Esophagus (tissue), 2 donors: ENCODE results near the gene KMT5B. TPM values are rescaled to one million over a fixed set of nuclear protein-coding genes. Genes with fewer than 3 reads are reported as not detected.
"Not testable (repeated sequence)": the region's sequence is repeated elsewhere in the genome, so short reads cannot be mapped to it uniquely, and the experiment has no call there.

Experiments used
- H3K27ac ChIP-seq, 2 donors: one replicate each; pipeline ENCODE4 v1.5.1; 2013; ENCODE audit warnings: low read depth in 2 of 2, mild to moderate bottlenecking in 2 of 2, inconsistent platforms in 1 of 2, low read length in 1 of 2, moderate library complexity in 1 of 2
- H3K27me3 ChIP-seq, 2 donors: one replicate each; pipeline ENCODE4 v1.6.1; 2013; ENCODE audit warnings: low read length in 2 of 2, control low read depth in 1 of 2, mild to moderate bottlenecking in 1 of 2; ENCODE audit not compliant: insufficient read depth in 2 of 2, control insufficient read depth in 1 of 2
- H3K36me3 ChIP-seq, 2 donors: one replicate each; pipeline ENCODE4 v1.6.1; 2013; ENCODE audit warnings: low read length in 1 of 2; ENCODE audit not compliant: control insufficient read depth in 2 of 2, insufficient read depth in 2 of 2
- H3K4me1 ChIP-seq, 2 donors: one replicate each; pipeline ENCODE4 v1.6.1; 2013; ENCODE audit warnings: low read length in 1 of 2; ENCODE audit not compliant: control insufficient read depth in 2 of 2, insufficient read depth in 2 of 2
- H3K4me3 ChIP-seq, 2 donors: one replicate each; pipeline ENCODE4 v1.5.1; 2013; ENCODE audit warnings: low read length in 2 of 2, mild to moderate bottlenecking in 2 of 2, low read depth in 1 of 2, moderate library complexity in 1 of 2
- H3K9me3 ChIP-seq, 2 donors: one replicate each; pipeline ENCODE4 v1.6.1; 2013; ENCODE audit warnings: mild to moderate bottlenecking in 2 of 2, low read depth in 1 of 2, low read length in 1 of 2, moderate library complexity in 1 of 2; ENCODE audit not compliant: control insufficient read depth in 2 of 2, insufficient read depth in 1 of 2
- whole genome bisulfite sequencing, 2 donors: extraction: QIAGEN DNeasy Blood & Tissue Kit; methylation state at CpG; one replicate each; pipeline ENCODE4 v1.1.7; 2013; 5-methylcytosine and 5-hydroxymethylcytosine counted together
- polyA plus RNA-seq, 2 donors: library from polyadenylated mRNA; stranded (reverse); fragments of 200-250 nt; gene quantifications; one replicate each; pipeline ENCODE4 v1.2.3, GENCODE V29; 2013
- donor health status: healthy with polysubstance abuse.
- donor health status: Bipolar disorder and iron deficiency.

Gene KMT5B
- polyA plus RNA-seq, 2 donors: 12.7 to 16.8 TPM

DNA sequence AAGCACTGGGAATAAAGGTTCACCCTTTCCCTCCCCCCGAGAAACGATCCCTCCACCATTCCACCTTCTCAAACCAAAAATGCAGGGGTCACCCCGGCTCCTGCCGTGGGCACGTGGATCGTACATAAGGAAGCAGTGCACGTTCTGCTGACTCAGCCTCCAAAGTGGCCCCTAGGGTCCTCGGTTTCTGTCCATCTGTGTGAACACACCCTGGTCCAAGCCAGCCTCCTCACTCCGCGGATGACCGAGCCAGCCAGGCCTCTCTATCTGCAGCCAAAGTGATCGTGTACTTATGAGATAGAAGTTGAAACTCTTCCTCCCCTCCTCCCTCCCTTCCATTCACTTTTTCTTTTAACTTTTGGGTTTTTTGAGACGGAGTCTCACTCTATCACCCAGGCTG is 42.4 kb upstream of the KMT5B start:
- H3K36me3 ChIP-seq: no peaks in the 10 kb centered on the region
- H3K27me3 ChIP-seq: no peaks in the 10 kb centered on the region
- 71 to 77% methylated on average over 13 of the region's 13 CpGs for WGBS, 2 donors
- no peak overlapping the region for H3K27ac ChIP-seq
- peaks cover 0 to 4% of the 10 kb centered on the region in 2 donors for H3K4me1 ChIP-seq
- no peaks in the 10 kb centered on the region for H3K9me3 ChIP-seq
- no peak overlapping the region for H3K4me3 ChIP-seq

DNA sequence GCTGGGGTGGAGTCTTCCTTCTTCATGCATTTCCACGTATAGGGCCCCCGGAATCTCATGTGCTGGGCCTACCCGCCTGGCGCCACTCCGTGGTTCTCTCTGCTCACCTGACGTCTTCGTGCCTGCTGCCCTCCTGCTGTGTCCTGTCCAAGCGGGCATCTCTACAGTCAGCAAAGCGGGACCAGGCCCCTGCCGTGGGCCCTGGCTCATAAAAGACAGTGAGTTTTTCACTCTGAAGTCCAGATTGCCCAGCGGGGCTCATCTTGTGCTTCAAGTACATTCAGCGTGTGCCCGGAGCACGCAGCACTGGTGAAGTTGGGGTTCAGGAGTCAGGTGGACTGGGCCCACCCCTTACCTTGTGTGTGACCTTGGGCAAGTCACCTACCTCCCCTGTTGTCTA is 41.3 kb upstream of the KMT5B start:
- 95% methylated on average over 14 of the region's 14 CpGs for WGBS, 2 donors
- Histone ChIP-seq H3K4me3 (no peak overlapping the region), H3K9me3 (no peaks in the 10 kb centered on the region), H3K36me3 (no peaks in the 10 kb centered on the region), H3K27ac (no peak overlapping the region), H3K27me3 (no peaks in the 10 kb centered on the region), H3K4me1 (peaks cover 0 to 4% of the 10 kb centered on the region in 2 donors)

DNA sequence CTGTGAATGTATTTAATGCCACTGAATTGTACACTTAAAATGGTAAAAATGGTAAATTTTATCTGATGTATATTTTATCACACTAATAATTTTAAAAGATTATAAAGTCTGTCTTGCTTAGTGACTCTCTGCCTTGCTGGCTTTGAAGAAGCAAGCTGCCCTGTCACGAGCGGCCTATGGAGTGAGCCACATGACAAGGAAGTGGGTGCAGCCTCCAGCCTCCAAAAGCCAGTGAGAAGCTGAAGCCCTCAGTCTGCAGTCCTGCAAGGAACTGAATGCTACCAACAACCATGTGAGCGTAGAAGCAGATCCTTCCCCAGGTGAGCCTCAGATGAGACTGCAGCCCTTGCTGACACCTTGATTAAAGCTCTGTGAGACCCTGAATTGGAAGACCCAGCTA is 38.7 kb upstream of the KMT5B start:
- Histone ChIP-seq H3K4me1 (no peaks in the 10 kb centered on the region), H3K27ac (no peak overlapping the region), H3K4me3 (no peak overlapping the region), H3K36me3 (no peaks in the 10 kb centered on the region), H3K9me3 (no peaks in the 10 kb centered on the region), H3K27me3 (no peaks in the 10 kb centered on the region)
- WGBS, 2 donors: 87 to 97% methylated on average over 3 of the region's 3 CpGs

DNA sequence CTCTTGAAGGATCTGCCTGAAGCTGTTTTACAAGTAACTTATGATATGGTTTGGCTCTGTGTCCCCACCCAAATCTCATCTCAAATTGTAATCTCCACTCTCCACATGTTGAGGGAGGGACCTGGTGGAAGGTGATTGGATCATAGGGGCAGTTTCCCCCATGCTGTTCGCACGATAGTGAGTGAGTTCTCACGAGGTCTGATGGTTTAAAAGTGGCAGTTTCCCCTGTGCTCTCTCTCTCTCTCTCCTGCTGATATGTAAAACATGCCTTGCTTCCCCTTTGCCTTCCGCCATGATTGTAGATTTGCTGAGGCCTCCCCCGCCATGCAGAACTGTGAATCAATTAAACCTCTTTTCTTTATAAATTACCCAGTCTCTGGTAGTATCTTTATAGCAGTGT is 31.8 kb upstream of the KMT5B start:
- 88 to 89% methylated on average over 5 of the region's 5 CpGs for WGBS, 2 donors
- not testable (repeated sequence) for H3K4me1 ChIP-seq, H3K36me3 ChIP-seq, H3K27ac ChIP-seq, H3K27me3 ChIP-seq, H3K4me3 ChIP-seq, H3K9me3 ChIP-seq

DNA sequence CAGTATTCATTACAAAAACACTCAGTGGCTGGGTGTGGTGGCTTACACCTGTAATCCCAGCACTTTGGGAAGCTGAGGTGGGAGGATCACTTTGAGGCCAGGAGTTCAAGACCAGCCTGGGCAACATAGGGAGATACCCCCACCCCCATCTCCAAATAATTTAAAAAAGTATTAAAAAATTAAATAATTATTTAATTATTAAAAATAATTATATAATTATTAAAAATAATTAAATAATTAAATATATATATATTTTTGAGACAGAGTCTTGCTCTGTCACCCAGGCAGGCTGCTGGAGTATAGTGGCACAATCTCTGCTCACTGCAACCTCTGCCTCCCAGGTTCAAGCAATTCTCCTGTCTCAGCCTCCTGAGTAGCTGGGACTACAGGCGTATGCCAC is 30.8 kb upstream of the KMT5B start:
- not testable (repeated sequence) for H3K27me3 ChIP-seq, H3K4me1 ChIP-seq, H3K4me3 ChIP-seq, H3K27ac ChIP-seq, H3K36me3 ChIP-seq, H3K9me3 ChIP-seq
- 97 to 100% methylated on average over 1 of the region's 1 CpG for WGBS, 2 donors

DNA sequence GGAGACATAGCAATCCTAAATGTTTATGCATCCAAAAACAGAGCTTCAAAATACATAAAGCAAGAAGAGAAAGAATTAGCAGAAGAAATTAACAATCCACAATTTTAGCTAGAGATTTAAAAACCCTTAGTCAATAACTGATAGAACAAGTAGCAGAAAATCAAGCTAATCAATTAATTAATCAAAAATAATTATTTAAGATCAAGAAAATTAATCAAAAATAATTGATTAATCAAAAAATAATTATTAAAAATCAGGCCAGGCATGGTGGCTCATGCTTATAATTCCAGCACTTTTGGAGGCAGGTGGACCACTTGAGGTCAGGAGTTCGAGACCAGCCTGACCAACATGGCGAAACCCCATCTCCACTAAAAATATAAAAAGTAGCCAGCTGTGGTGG is 29.5 kb upstream of the KMT5B start:
- H3K36me3 ChIP-seq: no peaks in the 10 kb centered on the region
- 97 to 100% methylated on average over 2 of the region's 2 CpGs for WGBS, 2 donors
- no peak overlapping the region for H3K27ac ChIP-seq
- no peaks in the 10 kb centered on the region for H3K9me3 ChIP-seq
- no peaks in the 10 kb centered on the region for H3K27me3 ChIP-seq
- no peaks in the 10 kb centered on the region for H3K4me1 ChIP-seq
- no peak overlapping the region for H3K4me3 ChIP-seq

DNA sequence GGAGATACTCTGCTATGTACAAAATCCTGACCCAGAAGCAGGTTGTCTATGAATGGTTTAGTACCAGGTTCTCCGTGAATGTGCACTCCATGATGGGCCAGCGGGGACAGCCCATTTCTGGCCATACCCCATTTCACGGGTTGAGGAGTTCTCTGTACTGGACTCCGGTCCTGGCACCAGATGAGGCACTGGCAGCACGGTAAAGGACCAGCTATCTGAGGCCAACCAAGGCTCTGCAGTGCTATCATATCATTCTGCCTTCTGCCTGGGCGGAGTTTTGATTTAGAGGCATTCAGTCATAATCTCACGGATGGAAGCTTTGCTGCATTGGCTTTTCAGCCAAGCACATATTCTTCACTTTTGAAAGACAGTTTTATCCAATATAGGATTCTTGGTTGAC is 18.5 kb upstream of the KMT5B start:
- Histone ChIP-seq H3K4me3 (no peak overlapping the region), H3K9me3 (no peaks in the 10 kb centered on the region), H3K36me3 (no peaks in the 10 kb centered on the region), H3K27ac (no peak overlapping the region), H3K4me1 (no peaks in the 10 kb centered on the region), H3K27me3 (no peaks in the 10 kb centered on the region)
- 92% methylated on average over 7 of the region's 7 CpGs for WGBS, 2 donors

DNA sequence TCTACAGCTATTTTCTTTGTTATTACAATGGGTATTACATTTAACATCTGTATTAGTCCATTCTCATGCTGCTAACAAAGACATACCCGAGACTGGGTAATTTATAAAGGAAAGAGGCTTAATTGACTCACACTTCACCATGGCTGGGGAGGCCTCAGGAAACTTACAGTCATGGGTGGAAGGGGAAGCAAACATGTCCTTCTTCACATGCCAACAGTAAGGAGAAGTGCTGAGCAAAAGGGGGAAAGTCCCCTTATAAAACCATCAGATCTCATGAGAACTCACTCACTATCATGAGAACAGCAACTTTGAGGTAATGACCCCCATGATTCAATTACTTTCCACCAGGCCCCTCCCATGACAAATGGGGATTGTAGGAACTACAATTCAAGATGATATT is 16.5 kb upstream of the KMT5B start:
- H3K36me3 ChIP-seq: no peaks in the 10 kb centered on the region
- H3K4me1 ChIP-seq: no peaks in the 10 kb centered on the region
- H3K4me3 ChIP-seq: no peak overlapping the region
- H3K27me3 ChIP-seq: no peaks in the 10 kb centered on the region
- 66 to 76% methylated on average over 1 of the region's 1 CpG for WGBS, 2 donors
- no peak overlapping the region for H3K27ac ChIP-seq
- H3K9me3 ChIP-seq: peaks cover 0 to under 1% of the 10 kb centered on the region in 2 donors

DNA sequence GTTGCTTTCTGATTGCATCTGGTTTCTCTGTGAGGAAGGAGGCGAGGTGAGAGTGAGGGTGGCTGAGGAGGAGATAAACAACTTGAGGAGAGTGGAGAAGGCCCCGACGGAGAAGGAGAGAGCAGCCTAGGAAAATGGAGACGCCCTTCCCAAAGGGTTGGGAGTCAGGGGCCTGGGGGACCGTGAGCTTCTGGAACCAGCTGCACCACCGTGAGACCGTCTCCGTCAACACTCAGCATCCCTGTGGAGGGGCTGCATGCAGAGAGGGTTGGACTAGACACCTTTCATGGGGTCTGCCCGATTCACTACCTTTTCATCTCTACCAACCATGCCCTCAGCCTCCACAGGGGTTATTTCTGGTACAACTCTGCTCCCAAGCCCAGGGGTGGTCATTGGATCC is 13.3 kb upstream of the KMT5B start:
- Histone ChIP-seq H3K9me3 (peaks cover 0 to 2% of the 10 kb centered on the region in 2 donors), H3K4me3 (no peak overlapping the region), H3K27me3 (no peaks in the 10 kb centered on the region), H3K4me1 (no peaks in the 10 kb centered on the region), H3K36me3 (no peaks in the 10 kb centered on the region), H3K27ac (no peak overlapping the region)
- 93 to 94% methylated on average over 9 of the region's 9 CpGs for WGBS, 2 donors

DNA sequence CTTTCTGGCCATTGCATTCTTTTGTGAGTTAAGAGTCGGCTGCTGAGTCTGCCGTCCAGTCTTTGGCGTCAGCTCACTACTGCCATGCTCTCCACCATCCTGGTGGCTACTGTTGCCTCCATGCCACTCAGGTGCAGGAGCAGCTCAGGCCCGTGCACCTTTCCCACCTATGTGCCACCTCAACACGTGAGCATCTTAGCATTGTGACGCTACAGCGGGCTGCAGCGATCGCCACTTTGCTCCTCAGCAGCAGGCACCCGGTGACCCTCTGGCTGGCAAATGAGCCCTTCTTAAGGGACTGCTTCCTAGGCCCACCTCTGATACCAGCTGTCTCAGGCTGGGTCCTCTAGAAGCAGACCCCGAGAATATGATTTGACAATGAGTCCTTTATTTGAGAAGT is 11.5 kb upstream of the KMT5B start:
- Histone ChIP-seq H3K27me3 (no peaks in the 10 kb centered on the region), H3K4me3 (no peak overlapping the region), H3K9me3 (peaks cover 0 to 2% of the 10 kb centered on the region in 2 donors), H3K36me3 (no peaks in the 10 kb centered on the region), H3K27ac (no peak overlapping the region), H3K4me1 (no peaks in the 10 kb centered on the region)
- WGBS, 2 donors: 90 to 91% methylated on average over 11 of the region's 11 CpGs
